Fibroblast of skin of abdomen (primary cell): ENCODE results near the gene MSTO1.
"Not testable (repeated sequence)": the region's sequence is repeated elsewhere in the genome, so short reads cannot be mapped to it uniquely, and the experiment has no call there.

Source experiments
- DNase-seq: peaks from one replicate; pipeline ENCODE4 v3.0.0-alpha.2; 2013

Gene MSTO1

GRCh38 chr1:155622191-155622590 is 12.2 kb downstream of the MSTO1 start:
- DNase-seq = no peak

DNA sequence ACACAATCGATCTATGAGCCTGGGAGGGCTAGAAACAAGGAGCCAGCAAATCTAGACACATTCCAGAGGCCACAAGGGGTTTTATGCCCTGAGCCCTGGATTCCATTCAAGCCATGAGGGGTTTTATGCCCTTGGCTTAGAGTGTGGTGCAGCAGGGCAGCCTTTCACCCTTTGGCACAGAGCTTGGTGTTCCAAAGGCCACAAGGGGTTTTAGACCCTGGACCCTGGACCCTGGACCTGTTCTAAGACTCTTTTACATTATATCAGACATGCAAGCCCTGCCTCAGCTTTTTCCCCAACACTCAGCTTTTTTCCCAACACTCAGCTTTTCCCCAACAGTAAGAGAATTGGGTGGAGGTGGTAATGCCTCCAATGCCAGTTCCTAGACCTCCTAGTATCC is 13.3 kb downstream of the MSTO1 start:
- DNase-seq = no peak

DNA sequence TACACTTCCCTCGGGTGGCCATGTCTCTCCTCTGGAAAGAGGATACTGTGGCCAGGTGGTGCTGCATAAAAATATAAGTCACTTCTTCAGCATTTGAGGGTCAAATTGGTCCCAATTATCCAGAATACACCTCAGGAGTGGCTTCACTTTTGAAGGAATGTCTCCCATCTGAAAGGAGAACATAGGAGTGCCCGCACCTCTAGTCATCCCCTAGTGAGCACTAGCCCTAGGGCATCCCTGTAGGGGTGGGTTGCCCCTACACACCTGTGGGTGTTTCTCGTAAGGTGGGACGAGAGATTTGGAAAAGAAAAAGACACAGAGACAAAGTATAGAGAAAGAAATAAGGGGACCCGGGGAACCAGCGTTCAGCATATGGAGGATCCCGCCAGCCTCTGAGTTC is 16.4 kb downstream of the MSTO1 start:
- not testable (repeated sequence) for DNase-seq

- DNase-seq = no peak
Observed at GRCh38 chr1:155636397-155637153, 26.6 kb downstream of the MSTO1 start.

- DNase-seq = no peak
Observed at GRCh38 chr1:155640367-155640766, 30.3 kb downstream of the MSTO1 start.

DNA sequence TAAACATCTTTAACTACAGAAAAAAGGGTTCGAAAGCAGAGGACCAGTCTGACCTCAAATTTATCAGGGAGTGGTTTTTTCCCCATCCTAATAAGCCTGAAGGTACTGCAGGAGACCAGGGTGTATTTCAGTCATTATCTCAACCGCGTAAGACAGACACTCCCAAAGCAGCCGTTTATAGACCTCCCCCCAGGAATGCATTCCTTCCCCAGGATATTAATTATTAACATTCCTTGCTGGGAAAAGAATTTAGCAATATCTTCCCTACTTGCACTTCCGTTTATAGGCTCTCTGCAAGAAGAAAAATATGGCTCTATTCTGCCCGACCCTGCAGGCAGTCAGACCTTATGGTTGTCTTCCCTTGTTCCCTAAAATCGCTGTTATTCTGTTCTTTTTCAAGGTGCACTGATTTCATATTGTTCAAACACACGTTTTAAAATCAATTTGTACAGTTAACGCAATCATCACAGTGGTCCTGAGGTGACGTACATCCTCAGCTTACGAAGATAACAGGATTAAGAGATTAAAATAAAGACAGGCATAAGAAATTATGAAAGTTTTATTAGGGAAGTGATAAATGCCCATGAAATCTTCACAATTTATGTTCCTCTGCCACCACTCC is 32.7 kb downstream of the MSTO1 start:
- not testable (repeated sequence) for DNase-seq

DNA sequence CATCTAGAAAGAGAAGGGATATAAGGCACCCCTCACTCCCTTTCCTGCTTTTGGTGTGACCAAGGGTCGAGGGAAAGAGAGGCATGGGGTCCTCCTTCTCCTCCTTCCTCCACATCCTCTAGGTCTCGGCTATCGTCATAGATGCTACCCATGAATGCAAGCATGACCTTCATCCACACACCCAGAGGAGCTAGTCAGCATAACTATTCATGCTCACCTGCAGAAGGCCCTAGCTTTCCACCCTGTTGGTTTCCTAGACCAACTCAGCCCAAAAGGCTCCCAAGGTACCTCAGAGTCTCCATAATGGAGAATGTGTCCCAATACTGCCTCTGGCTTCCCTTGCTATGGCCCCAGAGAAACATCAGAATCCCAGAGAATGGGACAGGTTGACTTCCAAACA is 33.2 kb downstream of the MSTO1 start:
- no peak for DNase-seq

- peak; percentile 15 for DNase-seq
Observed at GRCh38 chr1:155645034-155645598, 35.1 kb downstream of the MSTO1 start.

DNA sequence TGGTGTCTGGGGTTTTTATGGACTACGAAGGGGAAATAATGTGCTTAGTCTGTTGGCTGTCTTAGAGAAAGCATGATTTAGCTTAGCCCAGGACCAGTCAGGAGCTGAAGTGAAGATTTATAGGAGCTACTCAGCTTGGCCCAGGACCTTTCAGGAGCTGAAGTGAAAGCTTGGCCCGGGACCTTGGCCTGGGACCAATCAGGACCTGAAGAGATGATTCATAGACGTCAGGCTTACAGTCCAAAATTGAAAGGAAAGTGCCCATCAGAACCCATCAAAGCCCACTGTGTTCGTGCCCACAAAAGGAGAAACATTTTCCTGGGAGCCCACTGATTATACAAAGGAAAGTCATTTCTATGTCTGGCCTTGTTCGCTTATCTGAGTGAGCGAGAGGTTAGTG is 35.6 kb downstream of the MSTO1 start:
- peak; percentile 20 for DNase-seq

DNA sequence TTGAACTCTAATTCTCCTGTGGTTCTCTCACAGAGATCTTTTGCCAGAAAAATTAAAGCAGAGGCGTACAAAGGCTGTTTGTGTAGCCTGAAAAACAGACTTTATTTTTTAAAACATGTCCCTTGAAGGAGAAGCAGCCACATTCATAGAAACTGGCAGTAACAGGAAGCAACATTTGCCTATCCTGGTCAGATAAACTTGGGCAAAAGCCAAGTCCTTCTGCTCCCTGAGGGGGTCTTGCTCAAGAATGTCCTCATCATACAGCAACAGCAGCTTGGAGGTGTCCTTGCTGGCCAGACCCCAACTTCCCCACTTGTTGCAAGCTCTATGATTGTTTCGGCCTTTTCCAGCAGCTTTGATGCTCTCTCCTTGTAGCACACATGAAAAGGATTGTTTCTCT is 36.3 kb downstream of the MSTO1 start:
- peak; percentile 31 for DNase-seq

- peak; percentile 91 for DNase-seq
Observed at GRCh38 chr1:155648207-155649147, 38.5 kb downstream of the MSTO1 start.

DNA sequence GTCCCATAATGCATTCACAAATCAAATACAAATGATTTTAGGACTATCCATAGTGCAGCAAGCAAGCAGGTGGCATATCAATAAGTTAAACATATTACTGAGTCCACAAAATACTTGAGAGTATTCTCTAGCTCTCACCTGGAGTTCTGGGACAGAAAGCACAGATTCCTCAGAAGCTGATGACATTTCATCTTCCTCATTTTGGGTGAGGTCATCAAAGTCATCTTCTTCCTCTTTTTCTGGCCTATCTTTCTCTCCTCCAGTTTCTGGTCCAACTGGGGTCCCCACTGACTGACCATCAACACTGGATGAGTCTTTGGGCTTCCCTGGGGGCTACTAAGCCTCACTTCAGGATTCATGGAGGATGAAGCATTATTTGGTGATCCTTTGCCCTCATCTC is 39.7 kb downstream of the MSTO1 start:
- DNase-seq = no peak

DNA sequence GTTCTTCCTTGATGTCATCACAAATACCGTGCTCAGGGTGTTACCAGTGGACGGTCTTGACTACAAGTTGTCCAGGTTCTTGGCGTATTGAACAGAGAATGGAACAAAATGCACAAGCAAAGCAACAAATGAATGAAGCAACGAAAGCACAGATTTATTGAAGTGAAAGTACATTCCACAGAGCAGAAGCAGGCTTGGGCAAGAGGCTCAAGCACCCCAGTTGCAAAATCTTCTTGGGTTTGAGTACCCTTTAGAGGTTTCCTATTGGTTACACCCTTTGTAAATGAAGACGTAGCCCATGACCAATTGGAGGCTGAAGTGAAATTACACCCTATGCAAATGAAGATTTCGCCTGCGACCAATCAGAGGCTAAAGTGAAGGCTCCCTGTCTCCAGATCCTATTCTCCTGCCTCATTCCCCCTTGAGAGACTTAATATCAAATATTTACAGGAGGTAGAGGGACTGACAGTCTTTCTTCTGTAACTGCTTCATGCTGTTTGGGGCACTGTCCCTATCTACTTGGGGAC is 40.3 kb downstream of the MSTO1 start:
- no peak for DNase-seq

GRCh38 chr1:155651861-155652661 is 42.0 kb downstream of the MSTO1 start:
- no peak for DNase-seq

- no peak for DNase-seq
Observed at GRCh38 chr1:155652951-155653350, 42.9 kb downstream of the MSTO1 start.

GRCh38 chr1:155657463-155657862 is 47.4 kb downstream of the MSTO1 start:
- DNase-seq = no peak

DNA sequence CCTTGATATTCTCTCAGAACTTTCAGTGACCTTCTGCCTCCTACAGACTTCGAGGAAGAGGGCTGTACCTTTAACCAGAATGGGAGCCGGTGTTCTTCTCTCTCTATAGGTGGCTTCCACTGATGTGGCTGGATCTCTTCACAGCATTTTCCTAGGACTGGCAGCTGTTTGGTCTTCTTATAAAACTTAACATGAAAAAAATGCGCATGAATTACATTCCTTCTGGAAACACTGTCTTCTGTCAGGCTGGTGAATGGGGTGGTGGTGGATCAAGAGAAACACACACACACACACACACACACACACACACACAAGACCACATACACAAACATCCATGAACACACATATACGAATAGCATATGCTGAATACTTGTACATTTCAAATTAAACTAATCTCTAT is 51.2 kb downstream of the MSTO1 start:
- DNase-seq = not testable (repeated sequence)
